Activated naive CD8-positive, alpha-beta T cell treated with anti-CD3 and anti-CD28 coated beads, Interleukin-2, amount 10 ng/mL, durations not matched to agents 7 days and 5 days (primary cell): ENCODE data around the gene HES6. TPM values are rescaled to one million over a fixed set of nuclear protein-coding genes. Genes with fewer than 3 reads are reported as not detected.

ENCODE experiments used
- ATAC-seq: fragments of 150-1000 bp; cut with Tn5 transposase; one replicate; pipeline ENCODE4 v1.10.0; 2021; ENCODE audit warnings: low read depth, moderate library complexity
- POLR2A ChIA-PET: fragments of 350-600 bp; sonication (Branson Sonifier 250); formaldehyde crosslinking; loops from one replicate; lab custom pipeline; 2021; ENCODE audit warnings: antibody characterized with exemption; lab: Charles Lee
- DNase-seq: peaks from one replicate; pipeline ENCODE4 v3.0.0; 2021
- H3K27ac Mint-ChIP-seq: one replicate; pipeline ENCODE4 v1.8.0; 2022; ENCODE audit warnings: mild to moderate bottlenecking, mixed read lengths
- H3K27me3 Mint-ChIP-seq: one replicate; pipeline ENCODE4 v1.8.0; 2022; ENCODE audit warnings: mild to moderate bottlenecking, moderate library complexity, mixed read lengths
- H3K36me3 Mint-ChIP-seq: one replicate; pipeline ENCODE4 v1.8.0; 2021; ENCODE audit warnings: mild to moderate bottlenecking, mixed read lengths
- H3K4me1 Mint-ChIP-seq: one replicate; pipeline ENCODE4 v1.8.0; 2021; ENCODE audit warnings: mixed read lengths
- H3K4me3 Mint-ChIP-seq: one replicate; pipeline ENCODE4 v1.8.0; 2022; ENCODE audit warnings: mild to moderate bottlenecking, moderate library complexity, mixed read lengths
- H3K9me3 Mint-ChIP-seq: one replicate; pipeline ENCODE4 v1.8.0; 2021; ENCODE audit warnings: mixed read lengths
- total RNA-seq, 2 experiments: library from RNA; stranded (reverse); gene quantifications; one replicate each; pipeline ENCODE4 v1.2.3, GENCODE V29; 2021

Gene HES6
- total RNA-seq, 2 experiments from 2014 or later: 4.3 to 7.1 TPM

- peak overlapping the region; percentile 61 for H3K27ac Mint-ChIP-seq
Observed at GRCh38 chr2:238231251-238231793, 8.5 kb downstream of the HES6 start.

DNA sequence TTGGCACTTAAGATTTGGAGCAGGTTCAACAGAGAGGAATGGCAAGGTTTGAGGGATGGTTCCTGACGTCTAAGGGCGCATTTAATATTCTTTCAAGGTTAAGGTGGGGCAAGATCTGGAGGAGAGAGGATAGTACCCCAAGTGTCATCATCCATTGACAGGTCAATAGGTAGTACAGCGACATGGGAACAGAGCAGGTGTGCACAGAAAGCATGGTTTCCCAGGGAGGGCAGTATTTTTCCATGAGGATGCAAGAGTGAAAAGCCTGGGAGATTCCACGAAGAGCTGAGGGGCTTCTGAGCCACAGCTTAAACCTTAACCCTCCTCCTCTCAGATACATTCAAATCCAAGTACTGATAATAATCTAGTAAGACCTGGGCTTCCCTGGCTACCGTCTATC, 9.1 kb downstream of the HES6 start:
- Mint-ChIP-seq H3K4me1 (peaks cover 16% of the 10 kb centered on the region), H3K27me3 (peaks cover 40% of the 10 kb centered on the region), H3K9me3 (peaks cover 5% of the 10 kb centered on the region), H3K36me3 (peaks cover 3% of the 10 kb centered on the region), H3K27ac (peak overlapping the region; percentile 5), H3K4me3 (peak overlapping the region; percentile 86)
- POLR2A ChIA-PET: interaction anchor here (1.8 kb wide), 1 partner anchor 10 kb away, joined by 6 read pairs; the partner anchor contains the start of gene HES6
- no peak for ATAC-seq
- no peak for DNase-seq

More at GRCh38 chr2:238231251-238231793, 8.5 kb downstream of the HES6 start:
- H3K4me3 Mint-ChIP-seq: peak overlapping the region; percentile 86
- H3K9me3 Mint-ChIP-seq: peaks cover 5% of the 10 kb centered on the region
- peak; percentile 82 for DNase-seq
- H3K36me3 Mint-ChIP-seq: peaks cover 3% of the 10 kb centered on the region
- POLR2A ChIA-PET: interaction anchor here (0.9 to 1.8 kb wide), 3 partner anchors 9 to 28 kb away, joined by 3 to 8 read pairs (median 6); partner anchors contain the start of genes HES6 and ILKAP
- H3K27me3 Mint-ChIP-seq: peaks cover 46% of the 10 kb centered on the region
- peaks cover 16% of the 10 kb centered on the region for H3K4me1 Mint-ChIP-seq
- ATAC-seq: peak; percentile 89

DNA sequence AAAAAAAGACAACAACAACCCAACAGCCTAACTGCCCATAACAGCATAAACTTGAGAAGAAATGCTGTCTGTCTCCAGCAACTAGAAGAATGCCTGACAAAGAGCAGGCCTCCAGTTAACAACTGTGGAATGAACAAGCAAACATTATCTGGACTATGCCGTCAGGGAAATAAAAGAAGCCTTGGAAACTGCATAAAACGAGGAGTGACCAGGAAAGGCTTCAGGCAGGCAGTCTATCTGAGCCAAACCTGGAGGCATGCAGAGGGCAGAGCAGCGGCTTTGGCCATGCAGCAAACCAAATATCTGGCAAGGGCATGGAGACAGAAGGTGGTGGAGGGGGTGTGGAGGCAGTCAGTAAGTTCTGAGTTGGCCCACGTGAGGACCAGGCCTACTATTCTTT, 11.1 kb downstream of the HES6 start:
- DNase-seq (no peak), ATAC-seq (no peak)
- Mint-ChIP-seq H3K36me3 (peaks cover 1% of the 10 kb centered on the region), H3K27ac (no peak overlapping the region), H3K27me3 (peaks cover 29% of the 10 kb centered on the region), H3K4me1 (peaks cover 12% of the 10 kb centered on the region), H3K9me3 (peaks cover 5% of the 10 kb centered on the region), H3K4me3 (no peak overlapping the region)
- POLR2A ChIA-PET: no interaction called here

- H3K36me3 Mint-ChIP-seq: peaks cover 1% of the 10 kb centered on the region
- H3K9me3 Mint-ChIP-seq: peaks cover 4% of the 10 kb centered on the region
- no peak for ATAC-seq
- DNase-seq: no peak
- peaks cover 12% of the 10 kb centered on the region for H3K4me1 Mint-ChIP-seq
- H3K4me3 Mint-ChIP-seq: no peak overlapping the region
- POLR2A ChIA-PET: interaction anchor here (0.6 kb wide), 1 partner anchor 25 kb away, joined by 3 read pairs; no protein-coding TSS in a partner anchor
- no peak overlapping the region for H3K27ac Mint-ChIP-seq
- peaks cover 19% of the 10 kb centered on the region for H3K27me3 Mint-ChIP-seq
Observed at GRCh38 chr2:238227587-238228032, 12.2 kb downstream of the HES6 start.

- POLR2A ChIA-PET: no interaction called here
- H3K36me3 Mint-ChIP-seq: peaks cover 1% of the 10 kb centered on the region
- H3K27me3 Mint-ChIP-seq: peaks cover 13% of the 10 kb centered on the region
- H3K27ac Mint-ChIP-seq: no peak overlapping the region
- DNase-seq (no peak), ATAC-seq (no peak)
- H3K9me3 Mint-ChIP-seq: peaks cover 1% of the 10 kb centered on the region
- no peak overlapping the region for H3K4me3 Mint-ChIP-seq
- H3K4me1 Mint-ChIP-seq: peaks cover 12% of the 10 kb centered on the region
Observed at GRCh38 chr2:238226698-238227586, 12.9 kb downstream of the HES6 start.

DNA sequence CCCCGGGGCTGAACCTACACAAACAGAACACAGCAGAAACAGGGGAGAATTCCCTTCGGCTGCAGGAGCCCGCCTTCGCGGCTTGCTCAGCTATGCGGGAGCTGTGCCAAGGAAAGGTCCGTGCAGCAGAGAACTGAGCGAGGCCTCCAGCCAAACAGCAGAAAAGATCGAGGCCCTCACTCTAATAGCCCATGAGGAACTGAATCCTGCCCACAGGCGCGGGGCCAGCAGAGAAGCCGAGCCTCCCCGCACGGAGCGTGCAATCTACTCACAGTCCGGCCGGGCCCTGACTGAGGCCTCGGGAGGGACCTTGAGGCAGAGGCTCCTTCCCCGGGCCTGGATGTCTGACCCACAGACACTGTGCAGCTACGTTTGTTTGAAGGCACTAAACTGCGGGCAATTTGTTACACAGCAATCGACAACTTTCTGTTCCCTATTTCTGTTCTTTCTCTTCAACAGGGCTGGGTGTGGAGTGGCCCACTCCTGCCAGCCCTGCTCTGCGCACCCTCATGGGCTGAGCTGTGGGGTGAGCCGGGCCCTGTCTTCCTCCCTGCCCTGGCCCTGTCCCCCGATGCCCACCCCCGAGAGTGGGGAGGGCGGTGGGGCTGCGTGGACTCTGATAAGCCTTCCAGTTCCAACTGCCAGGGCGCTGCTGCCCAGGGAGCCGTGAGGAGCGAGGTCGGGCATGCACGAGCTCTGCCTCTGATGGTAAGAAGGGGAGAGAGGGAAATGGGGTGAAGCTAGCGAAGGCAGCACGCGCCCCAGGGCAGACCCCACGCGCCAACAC, 13.7 kb downstream of the HES6 start:
- POLR2A ChIA-PET: no interaction called here
- DNase-seq (no peak), ATAC-seq (no peak)
- Mint-ChIP-seq H3K4me3 (no peak overlapping the region), H3K27ac (no peak overlapping the region), H3K36me3 (peaks cover 1% of the 10 kb centered on the region), H3K27me3 (peaks cover 7% of the 10 kb centered on the region), H3K4me1 (peaks cover 10% of the 10 kb centered on the region), H3K9me3 (no peaks in the 10 kb centered on the region)

GRCh38 chr2:238225121-238225520, 14.7 kb downstream of the HES6 start:
- ATAC-seq (no peak), DNase-seq (no peak)
- H3K27ac Mint-ChIP-seq: no peak overlapping the region
- peaks cover 1% of the 10 kb centered on the region for H3K36me3 Mint-ChIP-seq
- no peak overlapping the region for H3K4me3 Mint-ChIP-seq
- POLR2A ChIA-PET: no interaction called here
- H3K9me3 Mint-ChIP-seq: no peaks in the 10 kb centered on the region
- peaks cover 3% of the 10 kb centered on the region for H3K27me3 Mint-ChIP-seq
- H3K4me1 Mint-ChIP-seq: peaks cover 5% of the 10 kb centered on the region

GRCh38 chr2:238224356-238225035, 15.3 kb downstream of the HES6 start:
- Mint-ChIP-seq H3K36me3 (no peaks in the 10 kb centered on the region), H3K9me3 (no peaks in the 10 kb centered on the region), H3K4me1 (peaks cover 5% of the 10 kb centered on the region), H3K27ac (no peak overlapping the region), H3K4me3 (no peak overlapping the region), H3K27me3 (no peaks in the 10 kb centered on the region)
- DNase-seq: no peak
- ATAC-seq: no peak
- POLR2A ChIA-PET: no interaction called here

GRCh38 chr2:238220892-238221521, 18.8 kb downstream of the HES6 start:
- Mint-ChIP-seq H3K27me3 (peaks cover 3% of the 10 kb centered on the region), H3K4me3 (no peak overlapping the region), H3K9me3 (no peaks in the 10 kb centered on the region), H3K4me1 (no peaks in the 10 kb centered on the region), H3K36me3 (no peaks in the 10 kb centered on the region), H3K27ac (no peak overlapping the region)
- ATAC-seq: no peak
- POLR2A ChIA-PET: no interaction called here
- no peak for DNase-seq

GRCh38 chr2:238220274-238220891, 19.5 kb downstream of the HES6 start:
- no peak for DNase-seq
- Mint-ChIP-seq H3K4me3 (no peak overlapping the region), H3K36me3 (no peaks in the 10 kb centered on the region), H3K27me3 (peaks cover 9% of the 10 kb centered on the region), H3K9me3 (no peaks in the 10 kb centered on the region), H3K4me1 (no peaks in the 10 kb centered on the region), H3K27ac (no peak overlapping the region)
- no peak for ATAC-seq
- POLR2A ChIA-PET: no interaction called here

DNA sequence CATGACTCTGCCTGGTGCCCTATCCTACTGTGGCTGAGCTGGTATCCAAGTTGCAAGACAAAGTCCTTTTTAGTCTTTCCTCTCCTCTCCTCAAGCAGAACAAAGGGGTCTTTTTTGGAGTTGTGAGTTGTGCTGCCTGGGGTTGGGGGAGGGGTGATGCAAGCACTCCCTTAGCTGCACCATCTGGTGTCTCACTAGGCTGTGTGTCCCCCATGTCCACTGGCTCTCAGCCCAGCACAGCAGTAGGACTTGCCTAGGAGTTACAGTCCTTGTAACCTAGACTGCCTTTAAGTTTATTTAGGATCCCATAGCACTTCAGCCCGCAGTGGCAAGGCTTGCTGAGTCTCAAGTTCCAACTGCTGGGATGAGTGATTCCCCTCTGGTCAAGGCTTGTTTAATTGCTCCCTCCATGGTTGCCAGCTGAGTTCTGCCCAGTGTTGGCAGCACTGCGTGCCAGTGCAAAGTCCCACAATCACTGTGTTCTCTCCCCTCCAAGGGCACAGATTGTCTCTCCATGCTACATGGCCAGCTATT, 23.1 kb downstream of the HES6 start:
- ATAC-seq (no peak), DNase-seq (no peak)
- H3K36me3 Mint-ChIP-seq: no peaks in the 10 kb centered on the region
- peaks cover 40% of the 10 kb centered on the region for H3K27me3 Mint-ChIP-seq
- POLR2A ChIA-PET: no interaction called here
- no peak overlapping the region for H3K27ac Mint-ChIP-seq
- H3K9me3 Mint-ChIP-seq: no peaks in the 10 kb centered on the region
- H3K4me1 Mint-ChIP-seq: no peaks in the 10 kb centered on the region
- no peak overlapping the region for H3K4me3 Mint-ChIP-seq

- Mint-ChIP-seq H3K4me1 (peaks cover 5% of the 10 kb centered on the region), H3K36me3 (peaks cover 4% of the 10 kb centered on the region), H3K27ac (no peak overlapping the region), H3K9me3 (no peaks in the 10 kb centered on the region), H3K27me3 (peaks cover 12% of the 10 kb centered on the region), H3K4me3 (no peak overlapping the region)
- POLR2A ChIA-PET: interaction anchor here (0.6 kb wide), 1 partner anchor 202 kb away, joined by 4 read pairs; no protein-coding TSS in a partner anchor
- ATAC-seq (no peak), DNase-seq (no peak)
Observed at GRCh38 chr2:238207006-238207405, 32.8 kb downstream of the HES6 start.
